GM18870 (cell line): ENCODE results near the gene PRUNE2.
A peak's percentile ranks its signal among the peaks of the same experiment; 100 is the strongest.

Experiments
- ATAC-seq: cut with Tn5 transposase; IDR thresholded peaks from one replicate; pipeline ENCODE4 v1.9.1; 2021; ENCODE audit warnings: moderate library complexity; ENCODE audit not compliant: unreplicated experiment

The PRUNE2 gene

DNA sequence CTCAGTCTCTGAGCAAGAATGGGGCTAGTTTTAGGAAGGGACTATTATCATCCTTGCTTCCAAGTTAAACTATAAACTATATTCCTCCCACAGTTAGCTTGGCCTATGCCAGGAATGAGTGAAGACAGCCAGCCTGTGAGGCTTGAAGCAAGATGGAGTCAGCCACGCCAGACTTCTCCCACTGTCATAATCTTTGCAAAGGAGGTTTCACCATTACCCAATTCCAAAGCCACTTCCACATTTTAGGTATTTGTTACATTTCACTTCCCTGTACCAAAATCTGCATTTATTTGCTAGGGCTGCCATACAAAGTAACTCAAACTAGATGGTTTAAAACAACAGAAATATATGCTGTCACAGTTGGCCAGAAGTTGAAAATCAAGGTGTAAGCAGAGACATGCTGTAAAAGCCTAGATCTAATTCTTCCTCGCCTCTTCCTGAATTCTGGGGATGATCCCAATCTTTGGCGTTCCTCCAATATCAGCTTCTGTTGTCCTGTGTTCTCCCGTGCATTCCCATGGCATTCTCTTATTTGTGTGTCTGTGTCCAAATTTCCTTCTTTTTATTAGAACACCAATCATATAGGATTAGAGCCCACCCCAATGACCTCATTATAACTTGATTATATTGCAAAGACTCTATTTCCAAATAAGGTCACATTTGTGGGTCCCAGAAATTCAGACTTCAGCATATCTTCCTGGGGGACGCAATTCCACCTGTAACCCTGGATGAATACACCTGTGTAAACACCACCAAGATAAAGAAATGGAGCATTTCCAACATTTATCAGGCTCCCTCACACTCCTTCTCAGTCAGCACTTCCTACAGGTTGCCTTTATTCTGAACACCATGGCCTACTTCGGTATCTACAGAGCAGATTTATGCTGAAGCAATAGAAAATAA lies 320.2 kb downstream of the PRUNE2 start:
- ATAC-seq, result no peak

DNA sequence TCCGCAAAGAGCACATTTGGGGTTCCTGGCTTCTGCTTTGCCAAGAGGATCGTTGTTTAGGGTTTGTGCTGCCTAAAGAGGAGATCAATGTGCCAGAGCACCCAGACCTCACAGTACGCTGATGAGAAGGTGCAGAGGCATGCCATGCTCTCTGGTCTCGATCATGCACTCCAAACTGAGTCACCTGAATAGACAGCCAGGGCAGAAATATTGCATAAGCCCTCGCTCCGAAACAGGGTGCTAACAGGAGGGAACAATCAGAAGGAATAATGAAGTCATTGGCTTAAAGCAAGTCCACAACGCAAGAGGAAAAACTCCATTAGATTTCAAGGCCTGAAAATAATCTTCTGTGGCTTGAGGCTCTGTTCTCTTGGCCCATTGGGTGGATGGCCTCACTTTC lies 322.7 kb downstream of the PRUNE2 start:
- no peak for ATAC-seq

DNA sequence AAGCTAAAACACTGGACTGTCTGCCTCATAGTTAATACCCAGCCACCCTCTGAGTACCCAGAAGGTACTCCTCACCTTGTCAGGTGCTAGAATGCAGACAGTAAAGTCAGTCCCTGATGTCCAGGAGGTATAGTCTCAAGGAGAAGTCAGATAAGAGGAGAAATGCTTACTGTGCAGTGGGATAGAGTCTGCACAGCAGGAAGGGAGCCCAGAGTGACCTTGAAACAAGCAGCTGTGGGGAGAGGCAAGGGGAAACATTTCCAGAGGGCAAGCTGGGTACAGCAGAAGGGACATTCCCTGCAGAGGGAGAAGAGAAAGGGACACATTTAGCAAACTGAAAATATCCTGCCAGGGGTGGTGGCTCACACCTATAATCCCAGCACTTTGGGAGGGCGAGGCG lies 324.2 kb downstream of the PRUNE2 start:
- ATAC-seq, result no peak

DNA sequence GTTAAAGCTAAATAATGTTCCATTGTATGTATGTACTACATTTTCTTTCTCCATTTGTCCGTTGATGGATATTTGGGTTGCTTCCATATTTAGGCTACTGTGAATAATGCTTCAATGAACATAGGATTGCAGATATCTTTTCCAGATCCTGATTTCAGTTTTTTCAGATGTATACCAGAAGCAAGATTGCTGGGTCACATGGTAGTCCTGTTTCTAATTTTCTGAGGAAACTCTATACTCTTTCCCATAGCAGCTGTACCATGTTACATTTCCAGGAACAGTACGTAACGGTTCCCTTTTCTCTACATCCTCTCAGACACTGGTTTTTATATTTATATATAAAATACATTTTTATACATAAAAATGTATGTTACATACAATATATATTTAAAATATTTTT lies 325.1 kb downstream of the PRUNE2 start:
- no peak for ATAC-seq

DNA sequence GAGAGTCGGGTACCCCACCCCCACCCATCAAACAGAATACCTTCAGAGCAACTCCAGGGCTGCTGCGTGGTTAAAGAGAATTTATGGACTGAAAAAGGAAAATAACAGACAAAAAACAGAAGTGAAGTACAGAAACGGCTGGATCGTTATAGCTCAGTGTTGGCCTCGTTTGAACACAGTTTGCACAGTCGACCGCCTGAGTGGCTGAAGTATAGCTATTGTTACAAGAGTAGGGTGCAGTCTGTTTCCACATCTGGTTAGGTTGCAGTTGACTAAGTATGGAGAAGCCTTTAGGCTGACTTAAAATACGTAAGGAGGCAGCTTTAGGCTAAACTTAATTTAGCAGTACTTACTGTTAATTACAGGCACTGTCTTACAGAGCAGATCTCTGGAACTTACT lies 325.7 kb downstream of the PRUNE2 start:
- no peak for ATAC-seq

DNA sequence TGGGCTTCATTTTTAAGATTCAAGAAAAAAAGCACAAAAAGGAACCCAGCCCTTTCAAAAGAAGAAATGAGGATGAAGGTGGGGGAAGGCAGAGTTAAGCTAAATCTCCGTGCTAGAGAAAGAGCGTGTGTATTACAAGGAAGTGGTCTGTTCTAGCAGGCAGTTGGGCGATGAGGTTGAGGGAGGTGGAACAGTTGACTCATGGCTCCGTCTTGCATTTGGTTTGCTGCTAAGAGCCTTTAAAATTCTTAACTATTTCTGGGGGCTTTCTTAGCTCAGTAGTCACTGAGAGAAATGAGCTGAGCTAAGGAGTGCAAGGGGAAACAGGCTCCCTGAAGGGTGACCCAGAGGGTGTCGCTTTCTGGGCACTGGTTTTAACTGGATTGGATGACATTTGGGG lies 329.6 kb downstream of the PRUNE2 start:
- ATAC-seq, result peak; percentile 87

DNA sequence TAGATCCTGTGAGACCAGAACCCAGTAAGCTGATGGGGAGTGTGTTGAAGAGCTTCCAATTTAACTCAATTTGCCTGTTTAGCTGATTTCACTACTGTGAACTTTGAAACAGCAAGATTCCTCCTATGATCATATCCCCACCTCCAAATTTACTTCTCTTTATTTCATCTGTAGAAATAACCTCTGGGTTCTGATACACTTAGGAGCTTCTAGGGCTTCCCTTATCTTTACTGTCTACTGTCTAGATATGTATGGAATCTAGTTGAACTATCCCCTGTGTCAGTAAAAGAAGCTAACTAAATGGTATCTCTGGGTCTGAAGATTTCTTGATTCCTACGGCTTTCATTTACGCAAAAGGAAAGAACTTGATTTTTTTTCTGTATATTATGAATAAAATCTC lies 330.2 kb downstream of the PRUNE2 start:
- ATAC-seq, result no peak

DNA sequence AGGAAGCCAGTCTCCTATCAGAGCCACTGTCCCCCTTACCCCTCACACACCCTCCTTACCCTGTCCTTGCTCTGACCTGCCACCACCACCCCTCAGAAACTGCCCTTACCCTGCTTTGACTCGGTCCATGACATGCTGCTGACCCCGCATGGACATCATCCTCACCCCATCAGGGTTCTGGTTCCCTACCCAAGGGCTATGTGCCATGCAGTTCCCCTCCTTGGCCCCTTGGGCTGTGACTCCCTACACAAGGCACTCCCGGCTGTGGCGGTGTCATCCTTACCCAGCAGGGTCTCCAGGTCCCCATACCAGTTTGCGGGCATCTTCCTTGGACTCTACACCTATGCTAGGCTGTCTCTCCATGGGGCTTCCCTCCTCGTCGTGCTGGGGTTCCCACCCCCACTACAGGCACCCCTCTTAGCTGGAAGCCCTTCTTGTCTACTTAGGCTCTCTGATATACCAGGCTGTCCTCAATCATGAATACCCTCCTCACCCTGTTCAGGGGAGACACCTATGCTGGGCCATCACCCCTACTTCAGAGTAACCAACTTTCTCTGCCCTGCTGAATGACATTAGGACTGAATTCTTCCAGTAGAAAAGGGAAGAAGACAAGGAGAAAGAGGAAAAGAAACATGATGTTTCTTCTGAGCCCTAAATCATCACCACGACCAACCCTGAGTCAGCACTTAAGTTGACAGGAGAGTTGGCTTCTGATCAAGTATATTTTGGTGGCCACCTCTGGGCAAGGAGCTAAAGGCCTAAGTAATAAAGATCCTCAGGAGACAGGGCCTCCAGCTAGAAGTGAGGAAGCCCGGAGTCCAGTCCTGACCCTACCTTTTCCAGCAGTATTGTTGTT lies 331.8 kb downstream of the PRUNE2 start:
- no peak for ATAC-seq

DNA sequence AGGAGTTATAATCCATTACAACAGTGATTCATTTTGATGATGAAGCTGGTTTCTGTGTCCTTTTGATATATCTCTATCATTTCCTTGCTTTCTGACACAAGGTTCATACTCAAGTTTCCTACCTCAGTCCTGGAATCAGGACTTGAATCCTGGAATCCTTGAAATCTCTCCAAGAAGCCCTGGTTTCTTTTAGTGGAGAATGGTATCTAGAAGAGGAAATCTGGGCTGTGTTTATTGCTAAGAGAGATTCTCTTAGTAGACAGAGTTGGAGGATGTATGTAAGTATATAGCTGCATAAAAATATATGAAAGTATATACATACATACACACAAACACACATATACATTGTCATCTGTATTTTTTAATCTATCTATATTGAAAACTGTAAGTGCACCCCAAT lies 332.5 kb downstream of the PRUNE2 start:
- no peak for ATAC-seq

DNA sequence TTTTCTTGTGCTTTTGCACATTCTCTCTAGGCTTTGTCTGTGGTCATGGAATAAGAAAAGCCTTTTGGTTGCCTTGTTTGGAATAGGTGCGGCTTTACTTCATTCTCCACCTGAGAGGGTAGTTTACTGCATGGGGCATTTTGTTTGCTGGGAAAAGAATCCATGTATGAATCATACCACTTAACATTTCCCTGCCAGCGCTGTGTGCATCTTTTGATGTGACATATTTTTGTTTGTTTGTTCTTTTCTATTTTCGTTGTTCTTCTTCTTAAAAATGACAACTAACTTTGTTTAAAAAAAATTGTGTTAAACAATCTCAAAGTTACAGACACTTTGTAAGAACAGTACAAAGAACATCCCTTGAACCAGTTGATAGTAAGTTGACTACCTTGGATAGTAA lies 333.8 kb downstream of the PRUNE2 start:
- ATAC-seq, result no peak

DNA sequence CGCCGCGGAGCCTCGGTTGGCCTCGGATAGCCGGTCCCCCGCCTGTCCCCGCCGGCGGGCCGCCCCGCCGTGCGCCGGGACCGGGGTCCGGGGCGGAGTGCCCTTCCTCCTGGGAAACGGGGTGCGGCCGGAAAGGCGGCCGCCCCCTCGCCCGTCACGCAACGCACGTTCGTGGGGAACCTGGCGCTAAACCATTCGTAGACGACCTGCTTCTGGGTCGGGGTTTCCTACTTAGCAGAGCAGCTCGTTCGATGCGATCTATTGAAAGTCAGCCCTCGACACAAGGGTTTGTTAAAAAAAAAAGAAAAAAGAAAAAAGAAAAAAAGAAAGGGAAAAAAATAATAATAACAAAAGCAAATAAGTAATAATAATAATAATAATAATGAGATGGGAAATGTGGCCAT lies 334.2 kb downstream of the PRUNE2 start:
- ATAC-seq, result no peak

DNA sequence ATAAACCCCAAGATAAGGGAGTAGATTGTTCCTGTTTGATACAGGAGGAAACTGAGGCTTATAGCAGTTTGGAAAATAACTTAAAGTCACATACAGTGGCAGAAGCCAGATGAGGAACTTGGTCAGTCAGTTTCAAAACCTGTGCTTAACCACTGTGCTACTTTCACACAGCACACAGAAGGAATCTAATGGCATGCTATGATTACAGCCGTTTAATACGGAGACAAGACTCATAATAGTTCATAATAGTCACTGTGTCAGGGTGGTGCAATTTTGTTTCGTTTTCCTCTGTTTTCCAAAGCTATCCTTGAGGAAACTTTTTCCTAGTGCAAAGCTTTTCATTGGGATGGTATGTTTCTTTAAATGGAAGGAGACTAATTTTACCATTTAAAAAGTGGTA lies 334.6 kb downstream of the PRUNE2 start:
- ATAC-seq, result peak; percentile 89

DNA sequence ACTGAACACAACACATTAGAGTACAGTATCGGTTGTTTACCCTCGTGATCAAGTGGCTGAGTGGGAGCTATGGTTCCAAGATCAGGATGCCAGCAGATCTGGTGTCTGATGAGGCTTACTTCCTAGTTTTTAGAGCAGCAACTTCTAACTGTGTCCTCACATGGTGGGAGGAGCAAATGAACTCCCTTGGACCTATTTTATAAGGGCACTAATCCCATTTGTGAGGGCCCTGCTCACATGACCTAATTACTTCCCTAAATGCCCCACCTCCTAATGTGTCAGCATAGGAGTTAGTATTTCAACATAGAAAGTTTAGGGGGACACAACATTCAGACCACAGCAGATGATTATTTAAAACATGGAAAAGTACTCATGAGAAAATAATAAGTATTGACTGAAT lies 335.1 kb downstream of the PRUNE2 start:
- no peak for ATAC-seq

DNA sequence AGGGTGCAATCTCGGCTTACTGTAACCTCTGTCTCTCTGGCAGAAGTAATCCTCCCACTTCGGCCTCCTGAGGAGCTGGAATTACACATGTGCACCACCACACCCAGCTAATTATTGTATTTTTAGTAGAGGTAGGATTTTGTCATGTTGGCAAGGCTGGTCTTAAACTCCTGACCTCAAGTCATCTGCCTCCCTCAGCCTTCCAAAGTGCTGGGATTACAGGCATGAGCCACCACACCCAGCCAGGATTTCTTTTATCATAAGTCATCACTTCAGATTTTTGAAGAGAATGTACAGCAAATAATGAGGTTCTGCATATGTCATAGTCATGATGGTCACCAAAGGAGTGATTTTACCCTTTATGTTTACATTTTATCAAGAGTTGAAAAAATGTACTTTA lies 338.8 kb downstream of the PRUNE2 start:
- no peak for ATAC-seq

DNA sequence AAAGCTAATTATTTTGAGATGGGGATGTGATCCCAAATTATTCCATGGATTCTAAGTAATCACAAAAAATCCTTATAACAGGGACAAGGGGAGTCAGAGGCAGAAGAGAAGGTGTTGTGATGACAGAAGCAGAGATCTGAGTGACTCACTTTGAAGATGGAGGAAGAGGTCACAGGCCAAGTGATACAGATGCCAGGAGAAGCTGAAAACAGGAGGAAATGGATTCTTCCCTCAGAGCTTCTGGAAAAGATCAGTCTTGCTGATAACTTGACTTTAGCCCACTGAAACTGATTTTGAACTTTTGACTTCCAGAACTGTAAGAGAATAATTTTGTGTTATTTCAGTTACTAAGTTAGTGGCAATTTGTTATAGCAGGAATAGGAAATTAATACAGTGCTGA lies 341.6 kb downstream of the PRUNE2 start:
- ATAC-seq, result no peak

DNA sequence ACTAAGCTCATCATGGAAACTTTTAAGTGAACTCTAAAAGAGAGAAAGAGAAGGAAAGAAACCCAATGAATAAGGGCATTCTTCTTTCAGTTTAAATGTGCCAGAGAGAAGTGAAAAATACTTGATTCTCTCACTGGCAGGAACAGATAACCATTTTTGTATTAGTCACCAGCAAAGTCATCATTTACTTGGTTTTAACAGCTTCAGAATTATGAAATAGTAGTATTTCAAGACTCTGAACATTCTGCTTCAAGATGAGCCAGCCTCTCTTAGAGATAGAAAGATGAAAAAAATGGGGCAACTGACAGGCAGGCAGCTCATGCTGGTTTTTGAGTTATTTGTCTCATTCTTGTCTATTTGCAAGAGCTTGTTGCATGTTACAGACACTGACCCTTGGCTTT lies 343.4 kb downstream of the PRUNE2 start:
- ATAC-seq, result peak; percentile 86

DNA sequence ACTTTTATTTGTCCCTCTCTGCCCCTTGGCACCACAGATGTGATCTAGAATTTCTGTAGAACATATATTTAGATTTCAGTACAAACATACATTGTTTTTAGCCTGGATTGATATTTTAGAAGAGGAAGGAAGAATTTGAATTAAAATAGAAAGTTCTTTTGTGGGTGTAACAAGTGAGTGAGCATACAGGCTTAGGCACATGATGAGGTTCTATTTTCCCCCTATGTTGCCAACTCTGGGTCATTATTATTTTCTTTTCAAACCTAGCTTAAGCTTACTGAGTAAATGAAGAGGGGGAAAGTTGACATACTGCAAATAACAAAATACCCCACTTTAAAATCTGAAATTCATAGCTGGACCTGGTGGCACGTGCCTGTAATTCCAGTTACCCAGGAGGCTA lies 344.0 kb downstream of the PRUNE2 start:
- peak; percentile 3 for ATAC-seq
